COLO668 (cell line): ENCODE data around the gene EME1.
"Not testable (repeated sequence)": the region's sequence is repeated elsewhere in the genome, so short reads cannot be mapped to it uniquely, and the experiment has no call there.

ENCODE experiments used
- DNase-seq: peaks from one replicate; lab custom pipeline; 2025; ENCODE audit not compliant: unreplicated experiment; lab: John Stamatoyannopoulos, UW

The EME1 gene

DNA sequence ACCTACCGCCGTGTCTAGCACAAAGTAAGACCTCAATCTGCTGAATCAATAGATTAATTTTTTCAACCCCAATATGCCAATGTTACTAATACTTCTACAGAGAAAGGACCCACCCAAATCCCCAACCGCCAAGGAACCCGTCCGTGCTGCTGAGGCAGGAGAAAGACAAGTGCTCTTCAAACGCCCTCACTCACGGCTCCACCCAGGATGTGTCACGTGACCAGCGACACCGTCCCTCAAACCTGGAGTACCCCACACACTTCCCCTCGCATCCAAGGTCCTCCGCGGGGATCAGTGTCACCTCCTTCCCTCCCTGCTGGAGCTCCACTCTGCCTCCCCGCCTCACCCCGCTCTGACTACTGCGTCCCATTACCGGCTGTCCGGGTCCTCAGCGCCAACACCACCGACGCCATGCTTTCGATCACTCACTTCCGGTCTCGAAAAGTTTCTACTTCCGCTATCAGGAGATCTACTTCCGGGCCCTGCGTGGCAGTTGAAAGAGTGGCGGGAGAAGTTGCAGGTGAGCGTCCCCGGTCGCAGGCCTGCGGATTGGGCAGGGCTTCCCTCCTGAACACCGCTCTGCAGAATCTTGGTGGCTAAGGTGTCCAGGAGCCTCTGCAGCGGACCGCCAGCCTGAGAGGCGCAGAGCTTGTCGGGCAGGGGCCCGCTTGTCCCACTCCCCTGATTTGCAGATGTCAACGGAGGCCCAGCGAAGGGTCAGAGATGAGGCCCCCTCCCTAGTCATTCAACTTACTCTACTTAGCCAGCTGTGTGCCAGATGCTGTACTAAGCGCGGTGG is at the start of gene EME1, which contains the start of gene MRPL27:
EME1 (plus strand) TSS at position 472 of the 799 bp plus-strand sequence. CDS start 1,980 bp downstream, outside the sequence.
MRPL27 (minus strand) TSS at position 427 of the 799 bp plus-strand sequence; CDS start at position 413, 14 bp downstream.
- peak; percentile 76 for DNase-seq

DNA sequence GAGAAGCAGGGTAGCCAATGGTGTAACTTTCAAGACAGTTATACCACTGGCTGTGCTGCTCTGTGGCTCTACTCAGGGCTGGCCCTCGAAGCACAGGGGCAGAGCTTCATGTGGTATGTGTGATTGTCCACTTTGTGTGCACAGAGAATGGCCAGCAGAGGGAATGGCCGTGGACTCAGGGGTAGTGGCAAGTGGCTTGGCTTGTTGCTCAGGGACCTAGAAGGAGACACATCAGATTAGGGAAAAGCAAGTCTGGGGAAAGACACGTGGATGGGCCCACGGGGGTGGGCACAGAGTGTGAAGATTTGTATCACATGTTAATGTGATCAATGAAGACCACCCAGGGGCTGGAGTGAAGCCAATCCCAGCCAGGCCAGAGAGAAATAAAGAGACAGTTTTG is 47.1 kb upstream of the EME1 start:
- no peak for DNase-seq

DNA sequence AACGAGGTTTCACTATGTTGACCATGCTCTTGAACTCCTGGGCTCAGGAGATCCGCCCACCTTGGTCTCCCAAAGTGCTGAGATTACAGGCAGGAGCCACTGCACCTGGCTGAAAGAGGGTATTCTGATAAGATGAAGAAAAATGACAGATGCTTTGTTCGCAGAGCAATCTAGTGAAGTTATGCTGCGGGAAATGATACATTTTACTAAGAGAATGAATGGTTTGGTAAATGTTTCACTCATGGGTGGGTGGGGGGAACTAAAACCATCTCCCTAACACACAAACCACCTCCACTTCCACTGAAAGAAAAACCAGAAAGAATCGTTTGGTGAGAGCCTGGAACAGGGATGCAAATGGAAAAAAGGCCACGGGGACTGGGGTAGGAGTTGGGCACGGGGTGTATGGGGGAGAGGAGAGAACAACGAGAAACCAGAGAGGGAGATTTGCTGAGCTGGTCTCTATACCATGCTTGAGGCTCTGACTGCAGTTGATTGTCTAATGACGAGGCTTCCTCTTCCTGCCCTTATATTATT is 46.1 kb upstream of the EME1 start:
- DNase-seq: no peak

- no peak for DNase-seq
Measured at GRCh38 chr17:50328363-50329325, 44.4 kb upstream of the EME1 start.

- DNase-seq: no peak
Measured at GRCh38 chr17:50329716-50330115, 43.3 kb upstream of the EME1 start.

DNA sequence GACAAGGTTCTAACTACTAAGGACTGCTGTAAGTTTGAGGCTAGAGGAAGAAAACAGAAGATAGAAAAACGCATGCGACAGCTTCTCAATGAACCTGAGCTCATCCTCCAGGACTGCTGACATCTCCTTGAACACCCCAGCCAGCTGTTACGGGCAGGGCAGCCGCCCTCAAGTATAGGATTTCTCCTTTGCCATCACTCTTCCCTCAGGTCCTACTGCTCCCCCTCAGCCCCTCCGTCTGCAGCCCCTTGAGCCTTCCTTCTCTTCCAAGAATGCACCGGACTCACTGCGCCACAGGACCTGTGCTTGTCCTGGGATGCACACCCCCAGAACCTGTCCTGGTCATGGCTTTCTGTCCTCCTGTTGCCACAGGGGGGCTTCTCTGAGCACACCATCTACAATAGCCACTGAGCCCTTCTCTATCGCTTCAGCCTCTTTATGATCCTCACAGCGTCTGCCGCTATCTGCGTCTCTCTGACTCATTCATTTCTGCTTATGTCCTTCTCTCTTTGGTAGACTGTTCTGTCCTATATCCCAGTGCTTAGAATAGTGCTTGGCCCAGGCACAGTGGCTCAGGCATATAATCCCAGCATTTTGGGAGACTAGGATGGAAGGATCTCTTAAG is 42.8 kb upstream of the EME1 start:
- no peak for DNase-seq

- DNase-seq: no peak
Measured at GRCh38 chr17:50331085-50331791, 41.8 kb upstream of the EME1 start.

- DNase-seq: no peak
Measured at GRCh38 chr17:50332196-50332595, 40.8 kb upstream of the EME1 start.

- DNase-seq: not testable (repeated sequence)
Measured at GRCh38 chr17:50333291-50334057, 39.6 kb upstream of the EME1 start.

GRCh38 chr17:50337956-50338355 is 35.1 kb upstream of the EME1 start:
- no peak for DNase-seq

DNA sequence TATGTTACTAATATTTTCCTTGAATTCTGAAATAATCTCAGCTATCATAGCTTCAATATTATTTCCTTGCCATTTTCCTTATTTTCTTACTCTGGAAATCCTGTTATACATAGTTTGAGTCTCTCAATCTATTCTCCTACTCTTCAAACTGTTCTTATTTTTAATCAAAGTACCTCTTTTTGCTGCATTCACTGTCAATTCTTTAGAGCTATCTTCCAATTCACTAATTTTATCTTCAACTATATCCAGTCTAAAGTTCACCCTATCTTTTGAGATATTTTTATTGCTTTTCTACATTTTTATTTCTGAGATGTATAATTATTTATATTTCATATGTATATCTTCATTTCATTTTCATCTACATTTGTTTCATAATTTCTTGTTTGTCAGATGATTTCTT is 34.4 kb upstream of the EME1 start:
- no peak for DNase-seq

- no peak for DNase-seq
Measured at GRCh38 chr17:50339381-50339780, 33.6 kb upstream of the EME1 start.

- peak; percentile 27 for DNase-seq
Measured at GRCh38 chr17:50344731-50345365, 28.2 kb upstream of the EME1 start.

GRCh38 chr17:50345432-50346312 is 27.4 kb upstream of the EME1 start, which contains the start of gene XYLT2:
Gene XYLT2, plus strand, starts transcription at chr17:50346126. Its CDS starts 15 bp downstream, at chr17:50346141.
- DNase-seq: peak; percentile 90

GRCh38 chr17:50346313-50347116 is 26.5 kb upstream of the EME1 start:
- peak; percentile 10 for DNase-seq

DNA sequence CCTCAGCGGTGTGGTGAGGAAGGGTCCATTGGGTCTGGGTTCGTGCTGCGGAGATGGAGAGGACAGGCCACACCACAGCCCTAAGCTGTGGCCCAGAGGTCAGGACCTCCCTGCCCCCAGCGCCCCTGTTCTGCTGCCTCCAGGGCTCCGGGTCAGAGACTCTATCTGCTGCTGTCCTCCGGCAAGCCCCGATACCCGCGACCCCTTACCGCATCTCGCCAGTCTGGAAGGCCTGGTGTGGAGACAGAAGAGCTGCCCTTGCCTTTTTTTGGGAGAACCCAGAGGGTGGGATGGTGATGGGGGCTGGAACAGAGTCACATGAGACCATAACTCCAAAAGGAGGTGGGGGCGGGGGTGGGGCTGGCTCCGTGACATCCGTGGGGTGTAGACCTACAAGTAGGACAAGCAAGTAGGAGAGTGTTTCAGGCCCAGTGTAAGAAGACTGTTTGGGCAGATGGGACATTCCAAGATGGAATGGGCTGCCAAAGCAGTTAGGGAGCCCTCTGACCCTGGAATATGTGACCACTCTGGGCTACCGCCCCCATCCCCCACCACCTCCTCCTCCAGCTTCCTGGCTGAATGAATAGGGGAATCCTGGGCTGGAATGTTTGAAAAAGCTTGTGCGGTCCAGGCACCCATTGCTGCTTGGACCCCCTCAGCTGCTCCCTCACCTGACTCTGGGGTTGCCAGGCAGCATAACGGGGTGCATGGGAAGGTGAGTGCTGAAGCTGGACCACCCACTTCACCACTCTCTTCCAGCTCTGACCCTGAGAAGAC is 25.7 kb upstream of the EME1 start:
- DNase-seq: no peak
